SKM-1 (cell line): ENCODE results near the gene RPL13.

Experiments
- DNase-seq: peaks from one replicate; lab custom pipeline; 2025; ENCODE audit not compliant: unreplicated experiment; lab: John Stamatoyannopoulos, UW

Gene RPL13

GRCh38 chr16:89544713-89545043 is 15.8 kb upstream of the RPL13 start:
- DNase-seq, result no peak

- no peak for DNase-seq
Measured at GRCh38 chr16:89545044-89545830, 15.2 kb upstream of the RPL13 start.

GRCh38 chr16:89545831-89546574 is 14.5 kb upstream of the RPL13 start:
- DNase-seq, result no peak

- DNase-seq, result no peak
Measured at GRCh38 chr16:89546781-89547180, 13.7 kb upstream of the RPL13 start.

GRCh38 chr16:89547291-89547690 is 13.2 kb upstream of the RPL13 start:
- DNase-seq, result no peak

- DNase-seq, result no peak
Measured at GRCh38 chr16:89547860-89548259, 12.6 kb upstream of the RPL13 start.

GRCh38 chr16:89548344-89549006 is 12.0 kb upstream of the RPL13 start:
- DNase-seq, result no peak

- DNase-seq, result no peak
Measured at GRCh38 chr16:89549007-89549700, 11.3 kb upstream of the RPL13 start.

- DNase-seq, result no peak
Measured at GRCh38 chr16:89550421-89551007, 10.0 kb upstream of the RPL13 start.

GRCh38 chr16:89552329-89552728 is 8.2 kb upstream of the RPL13 start:
- no peak for DNase-seq

- DNase-seq, result no peak
Measured at GRCh38 chr16:89552913-89553312, 7.6 kb upstream of the RPL13 start.

GRCh38 chr16:89553733-89554132 is 6.7 kb upstream of the RPL13 start:
- no peak for DNase-seq

GRCh38 chr16:89554343-89554742 is 6.1 kb upstream of the RPL13 start:
- no peak for DNase-seq

GRCh38 chr16:89555265-89555664 is 5.2 kb upstream of the RPL13 start:
- no peak for DNase-seq

- DNase-seq, result no peak
Measured at GRCh38 chr16:89555780-89556179, 4.7 kb upstream of the RPL13 start.

- DNase-seq, result peak; percentile 58
Measured at GRCh38 chr16:89556750-89557689, 3.5 kb upstream of the RPL13 start.

- no peak for DNase-seq
Measured at GRCh38 chr16:89557690-89558490, 2.6 kb upstream of the RPL13 start.

- DNase-seq, result no peak
Measured at GRCh38 chr16:89561142-89561883, 831 bp downstream of the RPL13 start.
